Peyer's patch (tissue), 4 donors: ENCODE data around the gene KDM2B. TPM values are rescaled to one million over a fixed set of nuclear protein-coding genes. Genes with fewer than 3 reads are reported as not detected.

Source experiments
- DNase-seq, 3 donors: peaks; one replicate each; pipeline ENCODE4 v3.0.0-alpha.2; 2017 to 2019
- H3K27ac ChIP-seq, 4 donors: fragments of 200-600 bp; sonication (generic); one replicate each; pipeline ENCODE4 v1.5.1; 2016 to 2019
- H3K27me3 ChIP-seq, 2 donors: fragments of 200-600 bp; sonication (generic); one replicate each; pipeline ENCODE4 v1.5.1; 2019
- H3K36me3 ChIP-seq, 3 donors: fragments of 200-600 bp; sonication (generic); one replicate each; pipeline ENCODE4 v1.5.1; 2016 to 2019
- H3K4me1 ChIP-seq, 4 donors: fragments of 200-600 bp; sonication (generic); one replicate each; pipeline ENCODE4 v1.5.1; 2016 to 2019
- H3K4me3 ChIP-seq, 4 donors: fragments of 200-600 bp; sonication (generic); 1 replicate in 3 of 4; 2 replicates in 1 of 4; pipeline ENCODE4 v1.5.1; 2016 to 2019; ENCODE audit warnings: mild to moderate bottlenecking in 1 of 4
- H3K9me3 ChIP-seq, 4 donors: fragments of 200-600 bp; sonication (generic); one replicate each; pipeline ENCODE4 v1.5.1; 2016 to 2019; ENCODE audit warnings: mild to moderate bottlenecking in 1 of 4
- CTCF ChIP-seq, 6 experiments: fragments of 450-650 bp in 4 of 6; fragments of 200-600 bp in 2 of 6; sonication (generic) in 1 of 6; IDR thresholded peaks; one replicate each; pipeline ENCODE4 v1.5.1; 2017 to 2019; ENCODE audit warnings: antibody characterized with exemption in 6 of 6, mild to moderate bottlenecking in 3 of 6, moderate library complexity in 1 of 6
- POLR2A ChIP-seq, 2 donors: fragments of 450-650 bp; IDR thresholded peaks; one replicate each; pipeline ENCODE4 v1.5.1; 2017; ENCODE audit warnings: antibody characterized with exemption in 2 of 2, mild to moderate bottlenecking in 2 of 2, moderate library complexity in 2 of 2
- total RNA-seq, 4 donors: library from RNA; depleted of rRNA; stranded (reverse); fragments of >200 nt; gene quantifications; one replicate each; pipeline ENCODE4 v1.1.0, GENCODE V29; 2016

Gene KDM2B
- total RNA-seq, 4 donors from 2014 or later: 10.0 to 115 (median 33.7) TPM

- Histone ChIP-seq H3K27ac (peak overlapping the region in 2 of 4 donors; percentile 4 to 39), H3K4me3 (no peak overlapping the region), H3K9me3 (no peaks in the 10 kb centered on the region), H3K27me3 (no peaks in the 10 kb centered on the region), H3K4me1 (peaks cover 0 to 20% (median 0%) of the 10 kb centered on the region in 4 donors), H3K36me3 (peaks cover 0 to 49% (median 0%) of the 10 kb centered on the region in 3 donors)
- peak; percentile 59 to 92 (median 90) for DNase-seq
- TF ChIP-seq CTCF (IDR thresholded peaks at IDR 0.05): peak; percentile 58 to 91 (median 84)
- no peak for TF ChIP-seq POLR2A (IDR thresholded peaks at IDR 0.05)
These were observed 137.5 kb downstream of the KDM2B start for GRCh38 chr12:121443193-121443870.

- H3K36me3 ChIP-seq: peaks cover 0 to 49% (median 0%) of the 10 kb centered on the region in 3 donors
- DNase-seq: no peak
- H3K27me3 ChIP-seq: no peaks in the 10 kb centered on the region
- no peaks in the 10 kb centered on the region for H3K9me3 ChIP-seq
- H3K27ac ChIP-seq: no peak overlapping the region
- no peak overlapping the region for H3K4me3 ChIP-seq
- peaks cover 0 to 20% (median 0%) of the 10 kb centered on the region in 4 donors for H3K4me1 ChIP-seq
- TF ChIP-seq CTCF (IDR thresholded peaks at IDR 0.05): no peak
- no peak for TF ChIP-seq POLR2A (IDR thresholded peaks at IDR 0.05)
These were observed 138.5 kb downstream of the KDM2B start for GRCh38 chr12:121442028-121442948.

- H3K4me1 ChIP-seq: peaks cover 0 to 20% (median 0%) of the 10 kb centered on the region in 4 donors
- DNase-seq: no peak
- H3K4me3 ChIP-seq: no peak overlapping the region
- H3K27me3 ChIP-seq: no peaks in the 10 kb centered on the region
- no peaks in the 10 kb centered on the region for H3K9me3 ChIP-seq
- H3K36me3 ChIP-seq: peaks cover 0 to 49% (median 0%) of the 10 kb centered on the region in 3 donors
- H3K27ac ChIP-seq: no peak overlapping the region
- TF ChIP-seq CTCF (IDR thresholded peaks at IDR 0.05) (peak in 3 of 6 experiments; percentile 13 to 24 (median 20)), POLR2A (IDR thresholded peaks at IDR 0.05) (no peak)
These were observed 139.3 kb downstream of the KDM2B start for GRCh38 chr12:121441555-121441954.

- Histone ChIP-seq H3K27me3 (no peaks in the 10 kb centered on the region), H3K36me3 (peaks cover 0 to 52% (median 0%) of the 10 kb centered on the region in 3 donors), H3K4me3 (no peak overlapping the region), H3K27ac (no peak overlapping the region), H3K9me3 (no peaks in the 10 kb centered on the region), H3K4me1 (peaks cover 0 to 20% (median 0%) of the 10 kb centered on the region in 4 donors)
- no peak for TF ChIP-seq POLR2A (IDR thresholded peaks at IDR 0.05)
- TF ChIP-seq CTCF (IDR thresholded peaks at IDR 0.05): no peak
- no peak for DNase-seq
These were observed 140.1 kb downstream of the KDM2B start for GRCh38 chr12:121440768-121441167.

GRCh38 chr12:121439715-121440114 lies 141.1 kb downstream of the KDM2B start:
- DNase-seq: peak in 1 of 3 donors; percentile 39
- Histone ChIP-seq H3K4me3 (no peak overlapping the region), H3K9me3 (no peaks in the 10 kb centered on the region), H3K36me3 (peaks cover 0 to 58% (median 0%) of the 10 kb centered on the region in 3 donors), H3K27me3 (no peaks in the 10 kb centered on the region), H3K4me1 (peaks cover 0 to 18% (median 0%) of the 10 kb centered on the region in 4 donors), H3K27ac (no peak overlapping the region)
- TF ChIP-seq POLR2A (IDR thresholded peaks at IDR 0.05) (no peak), CTCF (IDR thresholded peaks at IDR 0.05) (no peak)
